Body of pancreas (tissue), 4 donors: ENCODE data around the gene DUSP5.

Experiments
- CTCF ChIP-seq, 7 experiments: fragments of 450-650 bp in 4 of 7; fragments of 200-600 bp in 3 of 7; sonication (generic) in 3 of 7; IDR thresholded peaks; one replicate each; pipeline ENCODE4 v1.5.1; 2016 to 2019; ENCODE audit warnings: antibody characterized with exemption in 7 of 7
- POLR2A ChIP-seq, 3 donors: fragments of 450-650 bp; IDR thresholded peaks; one replicate each; pipeline ENCODE4 v1.6.1; 2016; ENCODE audit warnings: antibody characterized with exemption in 3 of 3, mild to moderate bottlenecking in 2 of 3

DNA sequence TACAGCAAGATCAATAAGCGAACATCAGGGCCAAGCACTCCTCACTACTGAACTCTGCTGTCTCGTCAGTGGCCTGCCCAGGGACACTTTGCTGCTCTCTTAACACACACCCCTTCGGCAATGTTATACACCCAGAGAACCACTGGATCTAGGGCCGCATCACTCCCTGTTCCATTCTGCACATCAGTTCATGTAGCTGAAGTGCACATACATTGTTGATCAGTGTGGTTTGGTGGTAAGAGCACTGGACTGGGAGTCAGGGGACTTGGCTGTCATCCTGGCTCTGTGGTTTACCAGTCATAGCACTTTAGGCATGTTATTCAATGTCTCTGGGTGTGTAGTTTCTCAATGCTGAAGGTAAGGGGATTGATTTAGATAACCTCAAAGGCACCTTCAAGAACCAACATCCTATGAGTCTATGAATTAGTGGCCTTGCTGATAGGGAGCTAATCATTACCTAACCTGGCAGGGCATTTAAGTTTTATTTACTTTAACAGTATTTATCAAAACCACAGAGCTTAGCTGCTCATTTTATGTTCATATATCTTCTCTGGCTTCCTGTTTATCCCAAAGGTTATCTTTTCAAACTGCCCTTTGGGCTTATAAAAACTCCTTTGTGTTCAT, 24.8 kb downstream of the DUSP5 start:
- TF ChIP-seq CTCF (IDR thresholded peaks at IDR 0.05), result peak in 1 of 7 experiments; percentile 6
- no peak for TF ChIP-seq POLR2A (IDR thresholded peaks at IDR 0.05)
